GM18867 (cell line): ENCODE data around the gene GLB1L3.
"Not testable (repeated sequence)": the region's sequence is repeated elsewhere in the genome, so short reads cannot be mapped to it uniquely, and the experiment has no call there.

Experiments used
- ATAC-seq: cut with Tn5 transposase; IDR thresholded peaks from one replicate; pipeline ENCODE4 v1.9.1; 2021; ENCODE audit warnings: mild to moderate bottlenecking, moderate library complexity; ENCODE audit not compliant: unreplicated experiment

Gene GLB1L3

DNA sequence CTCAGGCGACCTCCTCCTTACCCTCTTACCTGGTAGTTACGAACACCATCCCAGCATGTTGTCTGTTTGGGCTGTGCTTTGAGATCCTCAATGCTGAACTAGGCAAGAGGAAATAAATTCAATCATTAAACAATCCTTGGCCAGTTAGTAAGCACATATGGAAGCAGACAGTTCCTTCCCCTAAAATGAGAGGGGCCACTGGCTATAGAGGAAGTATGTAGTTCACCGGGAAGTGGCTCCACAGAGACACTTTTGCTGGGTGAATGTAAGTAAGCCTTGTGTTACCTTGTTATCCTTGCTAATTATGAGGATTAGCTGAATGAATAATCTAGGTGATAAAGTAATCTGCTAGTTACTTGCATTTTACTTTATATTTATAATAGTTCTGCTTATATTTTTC is 25.9 kb upstream of the GLB1L3 start:
- no peak for ATAC-seq

DNA sequence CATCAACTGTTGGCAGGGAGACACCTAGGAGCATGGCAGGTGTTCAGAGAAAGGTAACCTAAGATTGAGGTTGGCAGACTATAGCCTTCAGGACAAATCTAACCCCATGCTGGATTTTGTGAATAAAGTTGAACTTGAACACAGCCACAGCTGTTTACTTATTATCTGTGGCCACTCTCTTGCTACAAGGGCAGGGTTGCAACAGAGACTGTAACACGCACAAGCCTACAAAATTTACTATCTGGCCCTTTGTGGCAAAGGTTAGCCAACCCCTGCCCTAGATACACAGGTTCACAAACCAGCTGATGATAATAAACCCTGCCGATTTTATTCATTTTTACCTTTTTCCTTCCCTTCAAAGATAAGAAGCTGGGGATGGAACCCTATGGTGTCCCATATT is 25.5 kb upstream of the GLB1L3 start:
- ATAC-seq, result no peak

DNA sequence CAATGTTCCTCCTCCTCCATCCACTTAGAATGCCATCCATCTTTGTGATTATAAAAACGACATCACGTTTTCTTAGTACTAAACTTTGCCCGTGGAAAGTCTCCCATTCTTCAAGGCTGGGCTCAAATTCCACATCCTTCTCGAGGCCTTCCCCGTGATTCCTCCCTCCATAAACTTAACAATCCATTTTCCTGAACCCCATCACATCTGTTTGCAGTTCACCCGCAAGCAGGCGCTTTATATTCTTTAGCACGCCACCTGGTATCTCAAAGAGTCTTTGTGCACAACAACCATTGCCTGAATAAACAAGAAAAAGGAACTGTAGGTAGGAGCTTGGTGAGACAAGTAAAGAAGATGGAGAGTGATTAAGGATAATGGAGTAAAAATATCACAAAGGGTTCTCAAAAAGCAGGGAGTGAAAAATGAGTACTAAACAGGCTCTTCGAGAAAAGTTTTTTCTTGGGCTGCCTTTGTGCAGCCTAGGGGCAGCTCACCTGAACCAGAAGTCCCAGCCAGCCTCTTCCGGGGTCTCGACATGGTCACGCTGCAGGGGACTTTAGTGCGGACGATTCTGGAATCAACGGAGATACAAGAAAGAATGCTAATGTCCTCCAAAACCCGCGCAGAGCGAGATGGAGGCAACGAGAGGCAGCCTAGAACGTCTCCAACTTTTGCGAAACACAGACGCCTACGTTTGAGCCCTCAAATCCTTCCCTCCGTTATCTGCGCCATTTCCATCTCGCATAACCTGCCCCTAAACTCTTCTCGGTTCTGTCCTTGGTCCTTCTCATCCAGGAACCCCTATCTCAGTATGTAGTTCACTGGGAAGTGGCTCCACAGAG is 23.6 kb upstream of the GLB1L3 start:
- ATAC-seq, result no peak

DNA sequence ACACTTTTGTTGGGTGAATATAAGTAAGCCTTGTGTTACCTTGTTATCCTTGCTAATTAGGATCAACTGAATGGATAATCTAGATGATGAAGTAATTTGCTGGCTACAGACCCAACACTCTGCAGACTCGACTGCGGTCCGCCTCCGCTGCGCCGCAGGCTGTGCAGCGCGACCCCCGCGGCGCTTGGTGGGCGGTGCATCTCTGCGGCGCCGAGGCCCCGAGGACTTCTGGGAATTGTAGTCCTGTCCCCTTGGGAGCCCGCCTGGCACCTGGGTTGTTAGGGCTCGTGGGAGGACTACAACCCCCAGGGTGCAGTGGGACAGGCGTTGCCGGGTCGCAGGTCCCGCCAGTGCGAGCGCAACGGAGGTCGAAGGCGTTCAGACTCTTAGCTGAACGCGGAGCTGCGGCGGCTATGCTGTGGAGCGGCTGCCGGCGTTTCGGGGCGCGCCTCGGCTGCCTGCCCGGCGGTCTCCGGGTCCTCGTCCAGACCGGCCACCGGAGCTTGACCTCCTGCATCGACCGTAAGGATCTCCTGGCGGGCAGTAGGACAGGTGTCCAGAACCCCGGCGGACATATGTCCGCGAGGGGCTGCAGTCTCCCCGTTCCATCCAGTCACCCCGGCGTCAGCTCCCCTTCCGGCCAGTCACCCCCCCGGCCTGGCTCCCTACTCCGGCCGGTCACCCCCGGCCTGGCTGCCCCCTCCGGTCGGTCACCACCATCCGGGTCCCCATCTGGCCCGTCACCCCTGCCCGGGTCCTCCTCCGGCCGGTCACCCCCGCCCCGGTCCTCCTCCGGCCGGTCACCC is 22.8 kb upstream of the GLB1L3 start, which contains the start of the genes ACAD8 and THYN1:
TSS of gene ACAD8 (plus strand) at position 381 of the 806 bp plus-strand sequence. CDS start at position 414, 33 bp downstream.
TSS of gene THYN1 (minus strand) at position 165 of the 806 bp plus-strand sequence. CDS start 470 bp downstream, outside the sequence.
- peak; percentile 99 for ATAC-seq

DNA sequence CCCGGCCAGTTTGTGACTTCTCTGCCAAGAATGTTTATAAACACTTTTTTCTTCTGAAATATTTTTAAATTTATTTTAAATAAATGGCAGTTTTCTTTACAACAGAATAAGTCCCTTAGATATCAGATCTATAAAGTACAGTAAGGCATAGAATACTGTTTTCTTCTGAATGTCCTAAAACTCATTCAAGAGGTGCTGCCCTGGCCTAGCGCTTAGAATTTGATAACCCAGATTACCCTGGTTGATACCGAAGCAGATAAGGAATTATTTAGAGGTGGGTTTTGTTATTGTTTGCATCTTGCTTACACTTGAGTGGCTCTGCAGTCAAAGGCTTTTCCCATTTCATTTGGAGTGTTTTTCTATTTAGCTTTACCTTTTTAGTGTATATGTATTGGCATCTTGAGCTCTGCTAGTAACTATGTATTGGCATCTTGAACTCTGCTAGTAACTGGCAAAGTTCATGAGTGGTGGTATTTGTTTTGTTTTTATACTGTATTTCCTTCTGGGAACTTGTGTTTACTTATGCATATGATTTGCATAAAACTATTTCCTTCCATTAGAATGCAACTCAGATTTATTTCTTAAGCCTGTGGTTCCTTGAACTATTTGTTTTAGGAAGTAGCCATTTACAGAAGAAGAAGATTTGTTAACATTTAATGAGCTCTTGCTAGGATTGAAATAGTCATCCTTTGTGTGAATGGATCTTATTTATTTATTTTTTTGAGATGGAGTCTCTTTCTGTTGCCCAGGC is 21.6 kb upstream of the GLB1L3 start:
- no peak for ATAC-seq

DNA sequence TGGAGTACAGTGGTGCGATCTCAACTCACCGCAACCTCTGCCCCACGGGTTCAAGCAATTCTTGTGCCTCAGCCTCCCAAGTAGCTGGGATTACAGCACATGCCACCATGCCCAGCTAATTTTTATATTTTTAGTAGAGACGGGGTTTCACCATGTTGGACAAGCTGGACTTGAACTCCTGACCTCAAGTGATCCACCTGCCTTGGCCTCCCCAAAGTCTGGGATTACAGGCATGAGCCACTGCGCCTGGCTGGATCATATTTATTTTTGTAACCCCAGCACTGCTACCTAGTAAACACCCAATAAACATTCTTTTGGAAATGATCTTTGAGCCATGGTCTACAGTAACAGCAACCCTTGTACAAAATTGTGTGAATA is 21.0 kb upstream of the GLB1L3 start:
- not testable (repeated sequence) for ATAC-seq

DNA sequence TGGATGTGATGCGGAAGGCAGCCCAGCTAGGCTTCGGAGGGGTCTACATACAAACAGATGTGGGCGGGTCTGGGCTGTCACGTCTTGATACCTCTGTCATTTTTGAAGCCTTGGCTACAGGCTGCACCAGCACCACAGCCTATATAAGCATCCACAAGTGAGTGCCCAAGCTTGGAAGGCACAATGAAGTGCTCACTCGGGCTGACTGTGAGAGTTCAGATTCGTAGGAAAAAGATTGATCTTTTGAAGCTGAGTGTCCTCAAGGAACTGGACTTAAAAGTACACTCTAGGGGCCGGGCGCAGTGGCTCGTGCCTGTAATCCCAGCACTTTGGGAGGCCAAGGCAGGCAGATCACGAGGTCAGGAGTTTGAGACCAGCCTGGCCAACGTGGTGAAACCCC is 19.1 kb upstream of the GLB1L3 start:
- no peak for ATAC-seq

DNA sequence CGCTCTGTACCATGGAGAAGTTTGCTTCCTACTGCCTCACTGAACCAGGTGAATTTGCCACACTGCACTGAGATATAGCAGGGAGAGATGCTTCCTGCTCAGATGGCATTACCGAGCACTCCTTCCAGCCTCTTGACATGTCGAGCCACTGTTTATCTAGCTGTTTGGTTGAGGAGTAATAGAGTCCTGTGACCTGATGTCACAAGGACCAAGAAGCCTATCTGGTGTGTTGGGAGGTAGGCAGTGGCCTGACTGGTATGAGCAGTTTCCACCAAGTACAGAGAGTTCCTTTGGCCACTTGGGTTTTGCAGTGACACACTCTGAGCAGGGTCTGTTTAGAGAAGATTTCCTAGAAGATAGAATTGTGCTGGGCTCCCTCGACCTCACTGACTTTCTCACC is 17.6 kb upstream of the GLB1L3 start:
- ATAC-seq, result no peak

DNA sequence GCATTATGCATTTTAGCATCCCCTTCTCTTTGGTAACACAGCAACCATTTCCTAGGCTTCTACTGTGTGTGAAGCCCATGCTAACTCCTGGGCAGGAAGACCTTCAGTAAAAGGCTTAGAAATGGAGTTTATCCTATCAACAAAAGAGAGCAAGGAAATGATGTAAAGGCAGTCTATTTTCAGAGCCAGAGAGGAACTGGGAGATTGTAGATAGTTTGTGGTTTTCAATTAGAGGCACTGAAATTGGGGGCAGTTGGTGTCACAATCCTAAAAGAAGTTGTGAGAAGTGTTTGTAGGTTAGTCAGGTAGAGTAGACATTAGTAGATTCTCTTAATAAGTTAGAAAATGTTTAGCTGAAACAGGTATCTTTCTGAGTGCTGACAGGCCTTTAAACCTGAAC is 15.7 kb upstream of the GLB1L3 start:
- no peak for ATAC-seq

DNA sequence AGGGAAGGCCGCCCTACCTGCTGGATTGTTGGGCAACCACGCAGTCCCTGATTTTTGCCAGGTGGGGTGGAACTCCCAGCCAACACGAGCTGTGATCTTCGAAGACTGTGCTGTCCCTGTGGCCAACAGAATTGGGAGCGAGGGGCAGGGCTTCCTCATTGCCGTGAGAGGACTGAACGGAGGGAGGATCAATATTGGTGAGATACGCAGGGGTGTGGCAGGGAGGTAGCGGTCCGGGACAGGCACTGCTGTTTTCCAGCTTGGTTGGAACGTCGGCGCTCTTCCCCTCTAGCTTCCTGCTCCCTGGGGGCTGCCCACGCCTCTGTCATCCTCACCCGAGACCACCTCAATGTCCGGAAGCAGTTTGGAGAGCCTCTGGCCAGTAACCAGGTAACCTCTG is 15.2 kb upstream of the GLB1L3 start:
- no peak for ATAC-seq

DNA sequence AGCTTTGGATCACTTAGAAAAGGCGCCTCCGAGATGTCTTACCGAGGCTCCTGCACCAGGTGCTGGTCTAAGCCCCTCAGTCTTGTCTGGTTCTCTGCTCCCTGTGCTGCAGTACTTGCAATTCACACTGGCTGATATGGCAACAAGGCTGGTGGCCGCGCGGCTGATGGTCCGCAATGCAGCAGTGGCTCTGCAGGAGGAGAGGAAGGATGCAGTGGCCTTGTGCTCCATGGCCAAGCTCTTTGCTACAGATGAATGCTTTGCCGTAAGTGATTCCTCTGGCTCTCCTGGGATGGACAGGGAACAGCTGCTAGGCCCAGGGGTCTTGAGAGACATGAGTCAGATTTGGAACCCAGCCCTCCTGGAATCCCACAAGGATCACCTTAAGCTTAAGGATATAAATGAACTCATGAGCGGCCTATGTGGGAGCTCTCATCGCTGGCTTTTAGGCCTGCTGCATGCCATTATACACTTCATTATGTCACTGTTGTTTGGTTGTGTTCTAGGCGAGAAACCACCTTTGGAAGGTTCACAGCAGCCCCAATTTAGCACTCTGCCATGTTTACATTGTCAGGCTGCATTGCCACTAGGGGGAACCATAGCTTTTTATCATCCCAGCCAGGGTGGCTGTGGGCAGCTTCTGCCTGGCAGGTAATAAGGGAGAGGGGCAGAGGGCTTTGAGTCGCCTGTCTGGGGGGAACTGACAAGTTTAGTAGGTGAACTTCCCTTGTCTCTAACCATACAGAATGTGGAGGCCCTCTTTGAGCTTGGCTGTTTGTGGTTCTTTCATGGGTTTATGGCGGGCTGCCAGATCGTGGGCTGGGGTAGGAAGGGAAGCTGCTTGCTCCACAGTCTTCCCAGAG is 14.3 kb upstream of the GLB1L3 start:
- no peak for ATAC-seq

DNA sequence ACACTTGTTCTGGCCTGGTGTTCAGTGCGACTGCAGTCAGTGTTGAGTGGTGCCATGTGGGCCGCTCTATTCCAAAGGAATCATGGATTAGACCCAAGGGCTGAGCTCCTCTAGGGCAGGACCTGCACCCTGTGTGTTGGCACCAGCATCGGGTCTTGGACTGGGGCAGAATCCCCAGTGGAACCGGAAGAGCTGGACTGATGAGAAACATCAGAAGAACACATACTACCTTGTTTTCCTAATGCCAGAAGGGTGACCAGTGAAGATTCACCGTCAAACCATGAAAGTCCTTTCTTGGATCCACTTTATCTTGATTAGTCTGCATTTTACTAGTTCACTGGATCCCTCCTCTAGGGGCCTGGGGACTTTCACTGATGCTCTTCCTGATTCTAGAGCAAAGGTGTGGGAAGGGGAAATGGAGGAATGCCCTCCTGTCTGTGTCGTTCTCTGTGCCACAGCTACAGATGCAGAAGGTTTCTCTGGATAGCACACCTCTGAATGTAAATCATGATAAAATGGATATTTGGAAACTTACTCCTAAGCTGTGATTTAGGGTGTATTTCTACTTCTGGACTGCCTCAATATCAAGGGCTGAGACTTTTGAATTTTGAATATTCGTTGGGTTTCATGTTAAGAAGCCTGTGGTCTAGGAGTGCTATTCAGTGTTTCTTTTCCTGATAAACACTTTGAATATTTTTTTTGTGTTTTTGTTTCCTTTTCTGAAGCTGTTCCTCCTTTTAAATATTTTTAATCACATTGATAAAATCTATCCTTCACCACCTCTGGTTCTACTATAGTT is 11.0 kb upstream of the GLB1L3 start:
- ATAC-seq, result no peak

DNA sequence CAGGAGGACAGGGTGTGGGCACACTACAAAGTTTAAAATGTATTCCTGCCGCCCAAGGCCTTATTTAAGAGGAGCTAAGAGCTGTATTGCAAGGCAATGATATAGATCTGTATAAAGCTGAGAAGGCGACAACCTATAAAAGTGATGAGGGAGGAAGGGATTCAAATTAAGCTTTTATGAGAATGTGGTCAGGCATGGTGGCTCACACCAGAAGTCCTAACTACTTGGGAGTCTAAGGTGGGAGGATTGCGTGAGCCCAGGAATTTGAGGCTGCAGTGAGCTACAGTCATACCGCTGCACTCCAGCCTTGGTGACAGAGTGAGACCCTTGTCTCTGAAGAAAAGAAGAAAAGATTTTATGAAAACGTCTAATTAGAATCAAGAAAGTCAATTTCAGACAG is 9.7 kb upstream of the GLB1L3 start:
- no peak for ATAC-seq

DNA sequence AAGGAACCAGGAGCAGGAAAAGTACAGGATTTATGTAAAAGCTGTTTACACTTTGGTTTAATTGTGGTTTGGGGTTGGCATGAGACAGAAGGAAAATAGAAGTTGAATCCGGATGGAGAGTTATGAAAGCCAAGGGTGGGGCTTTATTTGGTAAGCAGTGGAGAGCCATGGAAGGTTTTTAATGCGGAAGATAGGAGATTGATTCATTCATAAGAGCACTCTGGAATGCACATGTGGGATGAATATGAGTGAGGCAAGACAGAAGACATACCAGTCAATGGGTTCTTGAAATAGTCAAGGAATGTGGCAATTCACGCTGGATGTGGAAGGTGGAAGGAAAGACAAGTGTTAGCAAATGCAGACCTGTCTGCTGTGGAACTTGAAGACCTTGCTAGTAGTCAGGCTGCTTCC is 9.3 kb upstream of the GLB1L3 start:
- ATAC-seq, result no peak

DNA sequence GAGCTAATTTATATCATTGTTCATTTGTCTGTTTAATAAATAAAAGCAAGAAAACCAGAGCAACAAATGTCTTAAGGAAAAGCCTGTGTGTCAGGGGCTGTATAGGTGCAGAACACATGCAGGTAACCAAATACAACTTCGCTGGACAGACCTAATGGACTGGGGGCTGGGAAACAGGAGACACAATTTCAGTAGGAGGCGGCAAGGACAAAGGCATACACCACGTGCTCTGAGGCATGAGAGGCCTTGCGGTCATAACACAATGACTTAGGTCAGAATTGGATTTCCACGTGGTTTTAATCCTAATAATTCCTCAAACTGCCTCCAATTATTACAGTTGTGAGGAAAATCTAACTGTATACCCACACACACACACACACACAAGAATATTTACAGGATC is 8.7 kb upstream of the GLB1L3 start:
- ATAC-seq, result no peak

DNA sequence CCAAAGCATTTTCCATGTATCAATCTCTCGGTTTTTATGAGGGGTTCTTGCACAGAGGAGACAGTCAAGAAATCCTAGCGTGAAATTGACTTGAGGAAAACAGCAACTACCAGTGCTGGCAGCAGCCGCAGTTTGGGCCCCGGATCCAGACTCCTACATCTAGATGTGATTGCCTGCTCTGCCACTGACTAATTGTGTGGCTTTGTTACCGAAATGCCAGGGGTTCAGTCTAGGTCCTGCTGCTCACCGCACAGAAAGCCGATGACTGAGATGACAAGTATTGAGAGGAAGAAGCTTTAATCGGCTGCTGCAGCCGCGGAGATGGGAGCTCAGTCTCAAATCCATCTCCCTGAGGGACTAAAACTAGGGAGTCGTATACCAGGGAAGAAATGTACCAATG is 8.2 kb upstream of the GLB1L3 start:
- ATAC-seq, result no peak

DNA sequence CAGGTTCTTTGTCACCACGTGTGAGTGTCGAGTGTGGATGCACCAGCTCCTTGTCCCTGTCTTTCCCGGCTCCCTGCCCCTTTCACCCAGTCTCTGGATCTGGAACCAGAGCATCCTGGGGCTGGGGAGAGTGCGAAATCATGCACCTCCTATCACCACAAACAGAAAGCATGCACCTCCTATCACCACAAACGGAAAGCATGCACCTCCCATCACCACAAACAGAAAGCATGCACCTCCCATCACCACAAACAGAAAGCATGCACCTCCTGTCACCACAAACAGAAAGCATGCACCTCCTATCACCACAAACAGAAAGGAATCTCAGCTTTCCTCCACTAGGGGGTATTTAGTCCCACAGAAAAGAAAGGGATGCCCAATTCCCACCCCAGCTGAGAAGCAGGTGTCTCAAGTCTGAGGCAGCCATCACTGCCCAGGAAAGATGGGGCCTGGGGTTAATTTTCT is 5.9 kb upstream of the GLB1L3 start:
- no peak for ATAC-seq

DNA sequence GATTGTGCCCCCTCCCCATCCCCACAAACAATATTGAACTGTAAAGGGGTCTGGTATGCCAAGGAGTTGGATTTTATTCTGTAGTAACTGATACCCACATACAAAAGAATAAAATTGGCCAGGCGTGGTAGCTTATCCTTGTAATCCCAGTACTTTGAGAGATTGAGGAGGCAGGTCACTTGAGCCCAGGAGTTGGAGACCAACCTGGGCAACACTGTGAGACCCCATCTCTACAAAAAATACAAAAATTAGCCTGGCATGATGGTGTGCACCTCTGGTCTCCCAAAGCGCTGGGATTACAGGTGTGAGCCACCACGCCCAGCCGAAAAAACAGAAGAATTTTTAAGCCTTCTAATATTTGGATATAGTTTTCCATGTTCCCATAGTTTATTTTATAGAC is 4.2 kb upstream of the GLB1L3 start:
- ATAC-seq, result no peak
